GM19452 (cell line): ENCODE data around the gene BRINP1.

Experiments used
- ATAC-seq: cut with Tn5 transposase; IDR thresholded peaks from one replicate; pipeline ENCODE4 v1.9.1; 2021; ENCODE audit not compliant: unreplicated experiment

Gene BRINP1, protein sequence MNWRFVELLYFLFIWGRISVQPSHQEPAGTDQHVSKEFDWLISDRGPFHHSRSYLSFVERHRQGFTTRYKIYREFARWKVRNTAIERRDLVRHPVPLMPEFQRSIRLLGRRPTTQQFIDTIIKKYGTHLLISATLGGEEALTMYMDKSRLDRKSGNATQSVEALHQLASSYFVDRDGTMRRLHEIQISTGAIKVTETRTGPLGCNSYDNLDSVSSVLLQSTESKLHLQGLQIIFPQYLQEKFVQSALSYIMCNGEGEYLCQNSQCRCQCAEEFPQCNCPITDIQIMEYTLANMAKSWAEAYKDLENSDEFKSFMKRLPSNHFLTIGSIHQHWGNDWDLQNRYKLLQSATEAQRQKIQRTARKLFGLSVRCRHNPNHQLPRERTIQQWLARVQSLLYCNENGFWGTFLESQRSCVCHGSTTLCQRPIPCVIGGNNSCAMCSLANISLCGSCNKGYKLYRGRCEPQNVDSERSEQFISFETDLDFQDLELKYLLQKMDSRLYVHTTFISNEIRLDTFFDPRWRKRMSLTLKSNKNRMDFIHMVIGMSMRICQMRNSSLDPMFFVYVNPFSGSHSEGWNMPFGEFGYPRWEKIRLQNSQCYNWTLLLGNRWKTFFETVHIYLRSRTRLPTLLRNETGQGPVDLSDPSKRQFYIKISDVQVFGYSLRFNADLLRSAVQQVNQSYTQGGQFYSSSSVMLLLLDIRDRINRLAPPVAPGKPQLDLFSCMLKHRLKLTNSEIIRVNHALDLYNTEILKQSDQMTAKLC

DNA sequence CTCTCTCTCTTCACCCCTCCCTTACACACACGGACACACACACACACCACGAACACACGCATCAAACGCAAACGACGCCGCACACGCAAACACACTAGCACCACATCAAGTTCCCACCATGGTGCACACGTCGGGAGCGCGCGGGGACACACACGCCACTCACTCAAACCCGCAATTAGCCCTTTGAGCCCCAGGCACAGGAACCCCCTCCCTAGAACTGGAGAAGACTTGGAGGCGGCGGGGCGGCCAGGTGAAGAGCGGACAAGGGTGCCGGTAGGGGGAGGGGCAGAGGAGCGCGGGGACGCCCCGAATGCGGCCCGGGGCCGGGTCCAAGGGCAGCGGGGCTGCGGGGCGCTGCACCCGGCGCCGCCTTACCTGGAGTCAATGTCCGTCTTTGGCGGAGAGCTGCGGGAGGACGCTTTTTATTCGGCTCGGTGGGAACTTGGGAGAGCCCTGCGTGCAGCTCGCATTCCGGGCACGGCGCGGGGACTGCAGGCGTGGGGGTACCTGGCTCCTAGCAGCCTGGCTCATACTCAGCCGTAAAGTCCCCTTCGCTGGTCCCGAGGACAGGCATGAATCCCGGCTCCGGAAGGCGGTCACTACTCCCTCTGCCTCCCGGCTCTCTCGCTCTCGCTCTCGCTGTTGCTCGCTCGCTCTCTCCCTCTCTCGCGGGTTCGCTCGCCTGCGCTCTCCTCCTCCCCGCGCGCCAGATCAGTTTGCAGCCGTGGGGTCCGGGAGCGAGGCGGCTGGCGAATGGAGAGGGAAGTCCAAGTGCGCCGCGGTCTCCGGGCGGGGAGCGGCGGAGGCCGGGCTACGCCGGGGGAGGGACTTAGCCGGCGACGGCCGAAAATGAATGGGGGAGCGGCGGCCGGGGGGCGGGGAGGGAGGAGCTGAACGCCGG, at the start of gene BRINP1:
TSS of gene BRINP1 (minus strand) at position 755 of the 901 bp plus-strand sequence. CDS start 56,080 bp downstream, outside the sequence.
- ATAC-seq = no peak

DNA sequence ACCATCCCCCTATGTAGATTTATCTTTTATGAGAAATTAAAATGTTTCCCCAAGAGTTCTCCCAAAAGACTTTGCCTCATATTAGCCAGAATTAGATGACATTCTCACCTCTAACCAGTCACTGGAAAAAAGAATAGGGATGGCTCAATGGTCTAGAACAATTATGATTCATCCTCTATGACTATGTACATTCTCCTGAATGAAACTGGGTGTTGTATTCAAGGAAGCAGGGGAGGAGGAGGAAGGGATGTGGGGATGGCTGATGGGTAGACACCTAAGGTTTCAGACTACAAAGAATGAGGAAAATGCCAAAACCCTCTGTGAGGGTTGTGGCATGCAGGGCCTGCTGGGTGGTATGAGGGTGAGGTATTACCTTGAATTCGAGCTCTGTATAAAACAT, 49.5 kb upstream of the BRINP1 start:
- no peak for ATAC-seq

DNA sequence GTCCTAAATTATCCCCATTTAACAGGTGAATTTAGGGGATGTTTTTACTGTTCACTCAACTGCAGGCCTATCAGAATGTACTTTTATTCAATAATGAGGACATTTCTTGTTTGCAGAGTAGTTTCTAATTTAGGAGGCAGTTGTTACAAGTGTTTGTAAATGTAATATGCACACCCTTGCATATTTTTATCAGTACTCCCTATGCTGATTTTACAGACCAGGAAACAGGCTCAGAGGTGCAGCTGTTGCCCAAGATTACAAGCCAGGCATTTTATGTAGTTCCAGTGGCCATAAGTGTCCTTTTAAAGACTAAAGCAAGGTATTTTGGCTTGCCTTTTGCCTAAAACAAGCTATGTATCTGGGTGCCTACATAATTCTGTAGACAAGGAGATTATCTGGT, 47.6 kb upstream of the BRINP1 start:
- no peak for ATAC-seq

DNA sequence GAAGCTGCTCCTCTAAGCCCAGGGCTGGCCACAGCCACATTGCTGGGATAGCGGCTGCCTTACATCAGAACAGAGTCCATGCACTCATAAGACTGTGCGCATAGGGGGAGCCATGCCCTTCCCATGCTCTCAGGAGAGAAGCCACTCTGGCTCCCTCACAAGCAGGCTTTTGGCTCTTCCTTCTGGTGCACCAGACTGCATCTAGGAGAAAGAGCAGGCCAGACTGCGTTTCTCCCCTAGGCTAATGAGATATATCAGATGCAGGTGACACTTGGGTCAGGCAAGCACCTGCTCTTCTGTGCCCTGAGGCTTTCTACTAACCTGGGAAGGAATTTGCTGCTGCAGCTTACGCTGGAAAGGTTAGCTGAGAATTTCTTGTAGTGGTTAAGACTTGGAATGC, 43.2 kb upstream of the BRINP1 start:
- ATAC-seq = no peak

DNA sequence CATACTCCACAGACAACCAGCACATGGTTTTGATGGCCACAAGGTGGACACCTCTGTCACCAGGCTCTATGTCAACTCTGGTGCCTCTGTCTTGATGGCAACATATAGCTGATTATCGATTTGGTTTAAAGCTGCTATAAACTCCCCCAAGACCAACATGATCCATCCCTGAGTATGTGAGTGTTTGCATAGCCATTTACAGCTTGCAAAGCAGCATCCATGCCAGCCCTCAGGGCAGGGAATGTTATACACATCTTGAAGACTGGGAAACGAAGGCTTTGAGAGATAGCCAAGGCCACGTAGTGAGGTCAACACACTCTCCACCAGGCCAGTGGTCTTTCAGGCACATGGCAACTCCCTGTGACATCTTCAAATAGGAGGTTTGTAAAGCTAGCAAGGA, 40.3 kb upstream of the BRINP1 start:
- ATAC-seq = no peak

DNA sequence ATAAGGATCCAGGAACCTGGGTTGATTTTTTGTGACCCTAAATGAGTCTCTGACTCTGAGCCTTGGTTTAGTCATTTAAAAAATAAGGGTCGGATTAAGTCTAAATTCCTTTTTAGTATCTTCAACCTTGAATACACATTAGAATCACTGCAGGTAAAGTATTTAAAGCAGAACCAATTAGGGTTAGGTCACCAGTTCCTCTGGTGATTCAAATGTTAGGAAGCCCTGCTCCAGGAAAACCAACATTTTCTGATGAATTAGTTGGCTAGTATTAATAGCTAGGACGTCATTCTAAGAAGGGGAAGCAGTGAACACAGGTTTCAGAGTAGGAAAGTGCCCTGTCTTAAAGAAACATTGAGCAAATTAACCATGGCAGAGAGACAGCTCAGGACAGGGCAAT, 31.4 kb upstream of the BRINP1 start:
- ATAC-seq = no peak

DNA sequence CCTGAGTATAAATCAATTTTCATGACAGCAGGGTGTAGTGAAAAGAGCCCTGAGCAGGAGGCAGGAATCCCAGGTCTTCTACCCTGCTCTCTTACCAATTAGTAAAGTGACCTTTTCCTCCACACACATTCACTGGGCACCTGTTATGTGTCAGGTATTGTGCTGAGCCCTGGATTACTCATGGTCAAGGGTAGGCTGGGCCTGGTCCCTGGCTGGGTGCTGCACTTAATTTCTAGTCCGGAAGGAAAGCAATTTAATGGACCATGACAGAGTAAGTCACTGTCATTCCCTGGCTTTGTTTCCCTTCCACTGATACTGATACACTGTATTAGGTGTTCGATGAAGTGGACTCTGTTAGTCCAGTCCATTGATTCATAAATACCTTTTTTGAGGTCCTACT, 29.1 kb upstream of the BRINP1 start:
- no peak for ATAC-seq

DNA sequence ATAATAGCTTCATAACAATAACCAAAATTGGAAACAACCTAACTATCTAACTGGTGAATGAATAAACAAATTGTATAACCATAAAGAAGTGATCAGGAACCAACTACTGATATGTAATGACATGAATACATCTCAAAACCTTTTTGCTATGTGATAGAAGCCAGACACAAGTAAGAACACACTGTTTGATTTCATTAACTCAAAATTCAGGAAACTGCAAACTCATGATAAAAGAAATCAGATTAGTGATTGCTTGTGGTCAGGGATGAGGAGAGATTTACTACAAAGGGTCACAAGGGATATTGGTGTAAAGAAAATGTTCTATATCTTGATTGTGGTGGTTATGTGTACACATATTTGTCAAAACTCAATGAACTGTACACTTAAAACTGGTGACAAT, 22.6 kb upstream of the BRINP1 start:
- ATAC-seq = no peak

DNA sequence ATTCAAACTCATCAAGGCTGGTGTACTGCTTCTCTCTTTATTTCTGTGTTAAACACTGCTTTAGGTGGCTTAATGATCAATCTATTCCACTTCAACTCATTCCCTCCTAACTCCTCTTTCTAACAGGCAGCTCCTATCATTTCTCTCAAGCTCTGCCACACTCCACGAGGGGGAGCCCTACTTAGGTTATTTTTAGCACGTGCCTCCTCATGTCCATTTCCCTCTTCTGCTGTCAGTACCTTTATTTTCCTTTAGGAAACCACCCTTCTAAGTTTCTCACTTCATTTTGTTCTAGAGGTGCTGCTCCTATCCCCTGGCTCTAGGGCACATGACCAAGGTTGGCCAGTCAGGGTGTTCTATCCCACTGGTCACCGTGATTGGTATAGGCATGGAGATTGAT, 6.7 kb upstream of the BRINP1 start:
- no peak for ATAC-seq

DNA sequence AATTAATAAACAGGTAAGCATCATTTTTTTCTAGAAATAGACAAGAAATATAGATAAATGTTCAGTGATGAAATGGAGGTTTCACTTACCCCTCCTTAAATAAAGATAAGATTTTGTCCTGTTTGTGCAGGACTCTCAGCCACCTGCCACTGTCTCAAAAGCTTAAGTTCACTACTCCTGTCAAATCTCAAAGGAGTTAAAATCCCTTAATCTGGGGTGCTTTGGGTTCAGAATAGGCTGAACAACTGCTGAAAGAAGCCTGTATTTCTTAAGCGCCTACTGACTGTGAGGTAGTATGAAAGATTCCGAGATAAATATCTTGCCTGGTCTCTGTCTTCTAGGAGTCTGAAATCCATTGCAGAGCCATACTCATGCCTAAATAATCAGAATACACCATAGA, 3.7 kb upstream of the BRINP1 start:
- ATAC-seq = no peak

DNA sequence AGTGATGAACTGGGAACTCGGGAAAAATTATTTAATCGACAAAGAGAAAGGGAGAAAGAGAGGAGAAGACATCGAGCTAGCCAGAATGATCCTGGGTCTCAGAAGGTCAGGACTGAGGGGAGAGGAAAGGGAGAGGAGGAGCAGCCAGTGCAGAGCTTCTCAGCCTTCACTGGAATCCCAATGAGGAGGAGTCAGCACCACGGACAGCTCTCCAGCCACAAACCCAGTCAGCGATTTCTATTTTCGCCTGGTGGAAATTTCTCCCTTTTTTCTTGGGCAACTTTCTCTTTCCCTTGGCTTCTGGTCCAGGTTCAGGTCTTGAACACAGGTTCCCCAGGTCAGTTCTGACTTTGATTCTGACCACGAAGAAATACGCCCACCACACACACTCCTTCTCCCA, 1.6 kb upstream of the BRINP1 start:
- no peak for ATAC-seq

DNA sequence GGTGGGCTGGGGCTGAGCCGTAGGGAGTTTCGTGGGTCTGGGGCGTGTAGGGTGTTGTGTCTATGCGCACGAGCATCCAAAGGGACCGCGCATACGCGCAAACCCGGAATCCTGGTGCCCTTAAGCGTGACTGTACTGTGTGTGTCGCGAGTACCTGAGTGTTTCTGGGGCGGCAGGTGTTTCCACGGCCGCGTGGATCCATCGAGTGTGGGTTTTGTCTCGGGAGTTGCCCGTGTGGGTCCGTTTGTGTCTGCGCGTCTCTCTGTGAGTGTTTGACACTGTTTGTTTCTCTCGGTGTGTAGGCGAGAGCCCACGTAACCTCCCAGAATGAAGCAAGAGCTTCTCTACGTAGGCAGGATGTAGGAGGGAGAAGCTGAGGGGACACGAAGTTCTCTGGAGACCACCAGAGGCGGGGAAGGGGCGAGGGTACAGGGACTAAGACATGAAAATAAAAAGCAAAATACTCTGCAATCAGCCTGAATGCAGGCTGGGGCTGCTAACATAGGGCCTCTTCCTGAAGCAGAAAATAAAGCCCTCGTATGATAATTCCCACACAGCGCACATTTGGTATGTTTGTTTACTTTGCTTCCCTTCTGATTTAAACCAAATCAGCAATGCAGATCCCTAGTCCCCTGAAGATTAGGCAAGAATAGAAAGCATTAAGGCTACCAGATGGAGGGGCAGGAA, 588 bp upstream of the BRINP1 start:
- ATAC-seq = no peak

DNA sequence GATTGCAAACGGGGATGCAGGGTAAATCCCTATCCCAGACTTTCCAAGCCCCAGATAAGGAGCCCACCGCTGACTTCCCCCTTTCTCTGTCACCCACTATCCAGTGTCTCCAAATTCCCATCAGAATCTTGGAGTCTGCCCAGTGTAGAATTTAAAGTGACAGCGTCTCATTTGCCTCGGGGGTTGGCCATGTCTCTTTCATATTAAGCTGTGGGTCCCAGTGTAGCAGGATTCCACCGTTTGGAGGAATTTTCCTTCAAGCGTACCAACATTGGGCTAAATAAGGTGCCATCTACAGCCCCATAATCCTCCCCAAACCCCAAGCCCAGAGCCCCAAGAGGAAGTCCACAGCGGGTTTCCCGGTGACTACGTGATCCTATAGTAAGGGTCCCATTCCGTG, 1.1 kb downstream of the BRINP1 start:
- no peak for ATAC-seq

DNA sequence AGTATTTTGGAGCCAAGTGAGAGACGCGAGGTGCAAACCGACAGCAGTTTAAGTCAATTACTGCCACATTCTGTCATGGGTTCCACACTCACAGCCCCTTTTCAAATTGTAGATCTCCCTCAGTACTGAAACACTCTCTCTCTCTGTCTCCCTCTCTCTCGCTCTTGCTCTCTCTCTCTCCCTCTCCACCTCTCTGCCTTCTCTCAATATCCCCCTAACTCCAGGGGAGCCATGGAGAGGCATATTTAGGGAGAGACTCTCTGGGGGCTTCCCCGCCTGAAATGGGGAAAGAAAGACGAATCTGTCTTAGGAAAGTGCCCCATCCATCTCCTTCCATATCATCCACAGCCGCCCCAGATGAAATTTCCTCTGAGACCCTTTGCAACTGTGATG, 1.6 kb downstream of the BRINP1 start:
- ATAC-seq = no peak

DNA sequence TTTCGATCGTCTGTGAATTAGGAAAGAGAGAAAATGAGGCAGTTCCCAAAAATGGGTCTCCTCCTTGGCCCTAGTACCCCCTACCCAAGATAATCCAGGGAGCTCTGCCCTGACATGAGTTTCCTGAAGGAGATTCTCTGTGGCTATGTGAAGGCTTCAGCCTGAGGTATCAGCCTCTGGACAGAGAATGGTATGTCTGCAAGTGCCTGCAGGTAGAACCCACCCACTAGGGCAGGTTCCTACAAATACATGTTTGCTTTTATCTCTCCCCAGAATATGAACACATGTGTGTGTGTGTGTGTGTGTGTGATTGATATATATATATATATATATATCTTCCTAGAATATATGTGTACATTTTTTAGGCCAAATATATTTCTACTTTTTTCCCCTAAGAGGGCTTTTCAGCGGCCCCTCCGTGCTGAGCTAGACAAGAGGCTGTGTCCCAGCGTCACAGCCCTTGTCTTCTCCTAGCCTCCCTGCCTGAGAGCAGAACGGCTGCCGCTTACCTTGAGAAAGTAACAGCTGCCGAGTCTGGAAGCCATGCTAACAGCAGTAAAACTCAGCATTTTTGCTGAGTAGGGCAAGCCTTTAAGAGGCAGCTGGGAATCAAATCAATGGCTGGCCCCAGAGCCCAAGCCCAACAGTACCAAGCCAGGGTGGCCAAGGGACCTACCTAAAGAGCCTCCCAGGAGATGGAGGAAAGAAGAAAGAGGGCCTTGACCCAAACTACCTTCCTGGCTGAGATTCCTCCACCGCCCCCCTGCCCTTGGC, 2.1 kb downstream of the BRINP1 start:
- no peak for ATAC-seq

DNA sequence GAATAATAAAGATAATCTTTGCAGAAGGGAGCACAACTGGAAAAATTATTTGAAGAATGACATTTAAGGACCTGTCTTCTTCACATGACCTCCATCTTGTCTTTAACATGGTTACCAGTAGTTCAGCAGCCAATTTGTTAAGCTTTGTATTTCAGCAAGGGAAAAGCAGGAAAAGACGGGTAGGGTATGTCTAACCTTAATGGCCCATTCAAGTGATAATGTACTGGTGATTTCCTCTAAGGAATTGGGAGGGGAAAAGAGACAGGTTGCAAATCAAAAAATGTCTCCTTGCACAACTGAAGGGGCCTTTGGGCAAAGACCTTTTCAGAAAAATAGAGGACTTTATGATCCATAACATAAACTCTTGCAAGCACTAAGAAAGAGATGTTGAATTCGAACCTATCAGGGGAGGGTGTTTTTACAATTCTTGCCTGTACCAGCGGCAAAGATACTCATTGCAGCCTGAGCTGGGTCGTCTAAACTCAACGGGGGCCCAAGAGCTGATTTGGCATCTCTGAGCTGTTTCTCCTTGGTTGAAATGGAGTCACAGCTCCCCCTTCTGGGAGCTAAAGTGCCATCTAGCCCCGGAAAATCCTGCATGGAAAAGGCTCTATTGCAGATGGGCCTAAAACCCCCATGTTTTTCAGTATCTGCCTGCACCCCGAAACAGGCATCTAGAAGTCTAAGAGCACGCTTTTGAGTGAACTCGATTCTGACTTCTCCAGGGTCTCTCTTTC, 3.8 kb downstream of the BRINP1 start:
- no peak for ATAC-seq

DNA sequence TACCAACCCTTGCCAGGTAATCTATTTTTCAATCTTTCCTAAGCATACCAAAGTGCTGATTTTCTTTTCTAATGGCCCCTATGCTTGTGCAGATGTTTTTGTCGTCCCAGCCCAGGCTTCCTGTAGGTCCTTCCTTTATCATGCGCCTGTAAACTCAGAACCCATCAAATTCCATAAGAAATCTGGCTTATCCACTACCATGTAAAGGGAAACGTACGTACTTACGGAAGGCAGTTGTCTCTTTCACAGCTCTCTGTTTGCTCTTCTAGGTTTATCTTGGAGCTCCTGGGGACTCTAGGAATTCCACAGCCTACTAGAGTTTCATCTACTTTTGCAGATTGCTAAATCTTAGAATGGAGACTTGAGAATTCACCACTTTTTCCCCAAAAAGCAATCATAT, 9.0 kb downstream of the BRINP1 start:
- ATAC-seq = no peak

DNA sequence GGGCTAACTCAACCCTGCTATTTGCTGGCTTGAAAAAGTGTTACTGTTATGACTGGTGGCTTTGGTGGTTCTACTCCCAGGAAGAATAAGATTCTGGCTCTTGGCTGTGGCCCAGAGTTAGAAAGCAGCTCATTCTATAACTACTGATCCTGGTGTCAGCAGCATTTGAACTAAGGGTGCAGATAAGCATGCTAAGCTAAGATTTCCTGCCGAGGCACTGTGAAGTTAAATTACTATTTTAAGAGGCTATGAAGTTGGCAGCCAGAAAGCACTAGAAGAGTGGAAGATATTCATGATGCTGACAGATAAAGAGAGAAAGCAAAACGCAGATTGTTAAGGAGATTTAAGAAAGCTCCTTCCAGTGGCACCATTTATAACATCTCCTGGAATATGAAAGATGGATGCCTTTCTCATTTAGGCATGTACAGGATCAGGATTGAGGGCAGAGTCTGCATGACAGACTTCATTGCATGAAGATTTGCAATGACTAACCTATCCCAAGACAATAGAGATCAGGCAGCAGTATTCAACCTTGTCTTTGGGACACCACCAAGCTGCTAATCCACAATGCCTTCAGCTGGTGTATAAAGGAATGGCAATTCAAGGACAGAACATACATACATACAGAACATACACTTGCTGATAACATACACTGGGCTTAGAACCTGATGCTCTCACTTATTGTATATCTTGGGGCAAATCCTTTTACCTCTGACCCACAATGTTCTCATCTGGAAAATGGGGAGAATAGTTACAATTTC, 11.7 kb downstream of the BRINP1 start:
- ATAC-seq = no peak

DNA sequence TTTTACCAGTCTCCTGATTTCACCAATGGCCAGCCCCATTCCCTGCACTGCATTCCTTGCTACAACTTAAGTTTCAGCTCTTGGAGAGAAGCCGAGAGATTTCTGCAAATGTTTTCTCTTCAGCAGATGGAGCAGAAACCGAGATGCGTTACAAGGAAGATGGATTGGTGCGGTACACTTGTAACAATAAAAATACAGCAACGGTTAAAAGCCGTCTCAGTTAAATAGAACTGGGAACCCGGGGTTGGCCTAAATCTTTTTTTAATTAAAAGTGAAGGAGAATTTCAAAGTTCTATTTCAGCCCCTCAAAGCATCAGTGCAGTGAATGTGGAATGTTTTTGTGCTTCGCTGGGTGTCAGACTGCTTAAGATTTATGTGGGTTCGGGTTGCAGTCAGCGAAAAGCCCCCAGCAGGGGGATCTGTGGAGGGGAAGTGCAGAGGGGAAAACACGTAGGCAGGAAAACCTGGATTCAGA, 19.8 kb downstream of the BRINP1 start:
- no peak for ATAC-seq
